Neural cell (in vitro differentiated cells): Measurements from ENCODE around the gene ENOX1. TPM values are rescaled to one million over a fixed set of nuclear protein-coding genes. Genes with fewer than 3 reads are reported as not detected.

ENCODE experiments used
- H2AFZ ChIP-seq: fragments of 200-600, 300-800 bp; sonication (generic), shearing (Covaris generic); 2 replicates; pipeline ENCODE4 v1.6.0; 2014; ENCODE audit warnings: low read depth, mild to moderate bottlenecking, antibody characterized with exemption, low read length, moderate library complexity
- H3F3A ChIP-seq: fragments of 200-600 bp; shearing (Covaris generic); 2 replicates; pipeline ENCODE4 v1.6.1; 2016; ENCODE audit warnings: mild to moderate bottlenecking, moderate library complexity, mixed read lengths, antibody characterized with exemption, low read length; ENCODE audit not compliant: insufficient read depth, poor library complexity, severe bottlenecking
- H3K27ac ChIP-seq: fragments of 200-600, 300-800 bp; sonication (generic), shearing (Covaris generic); 2 replicates; pipeline ENCODE4 v1.5.1; 2014; ENCODE audit warnings: mild to moderate bottlenecking, low read length, moderate library complexity
- H3K27me3 ChIP-seq: fragments of 300-800, 200-600 bp; sonication (generic), shearing (Covaris generic); 2 replicates; pipeline ENCODE4 v1.6.0; 2014; ENCODE audit warnings: mild to moderate bottlenecking, low read depth, low read length, moderate library complexity; ENCODE audit not compliant: insufficient read depth
- H3K36me3 ChIP-seq: fragments of 300-800, 200-600 bp; sonication (generic), shearing (Covaris generic); 2 replicates; pipeline ENCODE4 v1.5.1; 2014; ENCODE audit warnings: mild to moderate bottlenecking, antibody characterized with exemption, low read length, moderate library complexity; ENCODE audit not compliant: insufficient read depth
- H3K4me2 ChIP-seq: fragments of 300-800, 200-600 bp; sonication (generic), shearing (Covaris generic); 2 replicates; pipeline ENCODE4 v1.6.0; 2014; ENCODE audit warnings: mild to moderate bottlenecking, low read length
- H3K4me3 ChIP-seq: fragments of 300-800, 200-600 bp; sonication (generic), shearing (Covaris generic); 2 replicates; pipeline ENCODE4 v1.5.1; 2014; ENCODE audit warnings: mild to moderate bottlenecking, low read length, moderate library complexity
- H3K79me2 ChIP-seq: fragments of 200-600 bp; shearing (Covaris generic); replicated peaks from 2 replicates; pipeline ENCODE4 v1.6.0; 2014; ENCODE audit warnings: mild to moderate bottlenecking, low read length, moderate library complexity; ENCODE audit not compliant: insufficient read depth
- H3K9ac ChIP-seq: fragments of 300-800, 200-600 bp; sonication (generic), shearing (Covaris generic); 2 replicates; pipeline ENCODE4 v1.6.1; 2016; ENCODE audit warnings: mild to moderate bottlenecking, low read length, mixed read lengths
- H3K9me2 ChIP-seq: fragments of 200-600 bp; shearing (Covaris generic); 2 replicates; pipeline ENCODE4 v1.6.1; 2016; ENCODE audit warnings: mild to moderate bottlenecking, low read length, mixed read lengths; ENCODE audit not compliant: insufficient read depth
- H3K9me3 ChIP-seq: fragments of 200-600, 300-800 bp; sonication (generic), shearing (Covaris generic); 2 replicates; pipeline ENCODE4 v1.6.1; 2016; ENCODE audit warnings: mild to moderate bottlenecking, mixed run types, low read length, moderate library complexity, mixed read lengths
- H4K20me1 ChIP-seq: fragments of 200-600 bp; shearing (Covaris generic); 2 replicates; pipeline ENCODE4 v1.6.1; 2016; ENCODE audit warnings: mild to moderate bottlenecking, mixed run types; ENCODE audit not compliant: insufficient read depth
- EP300 ChIP-seq: fragments of 450-650 bp; conservative IDR thresholded peaks from 2 replicates; pipeline ENCODE4 v1.6.1; 2014; ENCODE audit warnings: antibody characterized with exemption, mild to moderate bottlenecking, moderate library complexity; ENCODE audit not compliant: poor library complexity, severe bottlenecking
- EZH2 ChIP-seq: fragments of 200-600, 300-800 bp; shearing (Covaris generic), sonication (generic); IDR thresholded peaks from 2 replicates; pipeline ENCODE4 v1.6.1; 2014; ENCODE audit warnings: antibody characterized with exemption, low read length, borderline replicate concordance, mild to moderate bottlenecking; ENCODE audit not compliant: insufficient read depth, poor library complexity, severe bottlenecking
- MXI1 ChIP-seq: fragments of 450-650 bp; conservative IDR thresholded peaks from 2 replicates; pipeline ENCODE4 v1.6.1; 2014; ENCODE audit warnings: antibody characterized with exemption, mild to moderate bottlenecking; ENCODE audit not compliant: poor library complexity, severe bottlenecking
- POLR2AphosphoS5 ChIP-seq: IDR thresholded peaks from 2 replicates; pipeline ENCODE4 v1.6.1; 2012
- RAD21 ChIP-seq: fragments of 450-650 bp; conservative IDR thresholded peaks from 2 replicates; pipeline ENCODE4 v1.6.1; 2014; ENCODE audit warnings: antibody characterized with exemption, mild to moderate bottlenecking, moderate library complexity
- SMC3 ChIP-seq: fragments of 450-650 bp; conservative IDR thresholded peaks from 2 replicates; pipeline ENCODE4 v1.6.1; 2014; ENCODE audit warnings: antibody characterized with exemption, mild to moderate bottlenecking, moderate library complexity; ENCODE audit not compliant: poor library complexity
- TAF1 ChIP-seq: IDR thresholded peaks from 2 replicates; pipeline ENCODE4 v1.6.1; 2012; ENCODE audit warnings: low read depth
- polyA plus RNA-seq: library from polyadenylated mRNA; depleted of rRNA; stranded (reverse); fragments of >200 nt; gene quantifications from 2 replicates; pipeline ENCODE4 v1.2.3, GENCODE V29; 2014
- TF ChIP-seq, protein P1 (sequence below): fragments of 450-650 bp; IDR thresholded peaks from 2 replicates; pipeline ENCODE4 v1.5.1; 2014; ENCODE audit warnings: antibody characterized with exemption, mild to moderate bottlenecking, moderate library complexity; ENCODE audit not compliant: poor library complexity, severe bottlenecking
- TF ChIP-seq, protein P2 (sequence below): IDR thresholded peaks from 2 replicates; pipeline ENCODE4 v1.6.1; 2012; ENCODE audit warnings: borderline replicate concordance

The ENOX1 gene
- polyA plus RNA-seq, 1 donor from 2014 or later: 42.6 TPM

DNA sequence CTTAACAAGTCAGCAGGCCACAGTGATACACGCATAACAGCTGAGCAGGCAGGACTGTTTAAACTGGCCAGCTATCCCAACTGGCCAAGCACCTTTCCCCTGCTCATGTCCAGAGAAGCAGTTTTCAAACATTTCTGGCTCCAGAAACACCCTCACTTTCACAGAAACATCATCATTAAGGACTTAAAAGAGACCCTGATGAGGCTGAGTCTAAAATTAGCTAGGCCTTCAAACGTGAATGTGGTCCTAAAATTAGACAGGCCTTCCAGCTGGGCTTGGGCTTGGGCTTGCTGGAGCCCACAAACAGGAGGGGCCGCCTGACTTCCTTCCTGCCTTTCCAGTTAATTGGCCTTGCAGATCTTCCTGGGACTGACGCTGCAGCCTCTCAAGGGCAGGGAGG, 429.2 kb downstream of the ENOX1 start:
- Histone ChIP-seq H3K9me3 (no peaks in the 10 kb centered on the region), H3K9me2 (no peaks in the 10 kb centered on the region), H3K79me2 (no peaks in the 10 kb centered on the region), H3K36me3 (peaks cover 4% of the 10 kb centered on the region), H4K20me1 (no peaks in the 10 kb centered on the region), H3K4me2 (no peak overlapping the region), H2AFZ (no peak overlapping the region), H3K9ac (no peak overlapping the region), H3K27me3 (no peaks in the 10 kb centered on the region), H3K27ac (no peak overlapping the region), H3K4me3 (no peak overlapping the region), H3F3A (no peaks in the 10 kb centered on the region)
- no peak for TF ChIP-seq RAD21
- no peak for TF ChIP-seq EP300
- TF ChIP-seq, protein P1, sequence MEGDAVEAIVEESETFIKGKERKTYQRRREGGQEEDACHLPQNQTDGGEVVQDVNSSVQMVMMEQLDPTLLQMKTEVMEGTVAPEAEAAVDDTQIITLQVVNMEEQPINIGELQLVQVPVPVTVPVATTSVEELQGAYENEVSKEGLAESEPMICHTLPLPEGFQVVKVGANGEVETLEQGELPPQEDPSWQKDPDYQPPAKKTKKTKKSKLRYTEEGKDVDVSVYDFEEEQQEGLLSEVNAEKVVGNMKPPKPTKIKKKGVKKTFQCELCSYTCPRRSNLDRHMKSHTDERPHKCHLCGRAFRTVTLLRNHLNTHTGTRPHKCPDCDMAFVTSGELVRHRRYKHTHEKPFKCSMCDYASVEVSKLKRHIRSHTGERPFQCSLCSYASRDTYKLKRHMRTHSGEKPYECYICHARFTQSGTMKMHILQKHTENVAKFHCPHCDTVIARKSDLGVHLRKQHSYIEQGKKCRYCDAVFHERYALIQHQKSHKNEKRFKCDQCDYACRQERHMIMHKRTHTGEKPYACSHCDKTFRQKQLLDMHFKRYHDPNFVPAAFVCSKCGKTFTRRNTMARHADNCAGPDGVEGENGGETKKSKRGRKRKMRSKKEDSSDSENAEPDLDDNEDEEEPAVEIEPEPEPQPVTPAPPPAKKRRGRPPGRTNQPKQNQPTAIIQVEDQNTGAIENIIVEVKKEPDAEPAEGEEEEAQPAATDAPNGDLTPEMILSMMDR: no peak
- TF ChIP-seq, protein P2, sequence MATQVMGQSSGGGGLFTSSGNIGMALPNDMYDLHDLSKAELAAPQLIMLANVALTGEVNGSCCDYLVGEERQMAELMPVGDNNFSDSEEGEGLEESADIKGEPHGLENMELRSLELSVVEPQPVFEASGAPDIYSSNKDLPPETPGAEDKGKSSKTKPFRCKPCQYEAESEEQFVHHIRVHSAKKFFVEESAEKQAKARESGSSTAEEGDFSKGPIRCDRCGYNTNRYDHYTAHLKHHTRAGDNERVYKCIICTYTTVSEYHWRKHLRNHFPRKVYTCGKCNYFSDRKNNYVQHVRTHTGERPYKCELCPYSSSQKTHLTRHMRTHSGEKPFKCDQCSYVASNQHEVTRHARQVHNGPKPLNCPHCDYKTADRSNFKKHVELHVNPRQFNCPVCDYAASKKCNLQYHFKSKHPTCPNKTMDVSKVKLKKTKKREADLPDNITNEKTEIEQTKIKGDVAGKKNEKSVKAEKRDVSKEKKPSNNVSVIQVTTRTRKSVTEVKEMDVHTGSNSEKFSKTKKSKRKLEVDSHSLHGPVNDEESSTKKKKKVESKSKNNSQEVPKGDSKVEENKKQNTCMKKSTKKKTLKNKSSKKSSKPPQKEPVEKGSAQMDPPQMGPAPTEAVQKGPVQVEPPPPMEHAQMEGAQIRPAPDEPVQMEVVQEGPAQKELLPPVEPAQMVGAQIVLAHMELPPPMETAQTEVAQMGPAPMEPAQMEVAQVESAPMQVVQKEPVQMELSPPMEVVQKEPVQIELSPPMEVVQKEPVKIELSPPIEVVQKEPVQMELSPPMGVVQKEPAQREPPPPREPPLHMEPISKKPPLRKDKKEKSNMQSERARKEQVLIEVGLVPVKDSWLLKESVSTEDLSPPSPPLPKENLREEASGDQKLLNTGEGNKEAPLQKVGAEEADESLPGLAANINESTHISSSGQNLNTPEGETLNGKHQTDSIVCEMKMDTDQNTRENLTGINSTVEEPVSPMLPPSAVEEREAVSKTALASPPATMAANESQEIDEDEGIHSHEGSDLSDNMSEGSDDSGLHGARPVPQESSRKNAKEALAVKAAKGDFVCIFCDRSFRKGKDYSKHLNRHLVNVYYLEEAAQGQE: no peak
- TF ChIP-seq MXI1: no peak
- TF ChIP-seq TAF1: no peak

DNA sequence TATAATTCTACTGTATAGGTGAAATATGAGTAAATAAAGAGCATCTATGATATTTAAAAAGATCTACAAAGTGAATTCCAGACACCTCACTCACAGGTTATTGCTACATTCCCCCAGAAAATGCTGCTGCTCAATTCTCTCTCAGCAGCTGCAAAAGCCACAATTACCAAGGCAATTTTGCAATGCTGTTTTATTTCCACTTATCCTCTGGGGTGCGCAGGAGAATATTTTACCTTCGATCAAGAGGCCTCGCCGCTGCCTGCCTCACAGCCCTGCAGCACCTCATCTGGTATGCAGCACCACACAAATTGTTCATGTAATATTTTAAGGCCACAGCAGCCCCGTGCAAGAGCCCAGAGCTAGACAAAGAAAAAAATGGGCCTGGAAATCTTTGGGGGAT, 430.2 kb downstream of the ENOX1 start:
- no peak overlapping the region for H3K4me2 ChIP-seq
- H3K9me3 ChIP-seq: no peaks in the 10 kb centered on the region
- H3K9ac ChIP-seq: no peak overlapping the region
- H3K27me3 ChIP-seq: no peaks in the 10 kb centered on the region
- TF ChIP-seq, protein P1: no peak
- TF ChIP-seq POLR2AphosphoS5: no peak
- no peak for TF ChIP-seq MXI1
- no peak for TF ChIP-seq TAF1
- TF ChIP-seq SMC3: no peak
- no peak for TF ChIP-seq RAD21
- TF ChIP-seq EP300: no peak
- no peak for TF ChIP-seq EZH2
- TF ChIP-seq, protein P2: no peak
- no peak overlapping the region for H3K27ac ChIP-seq
- H3F3A ChIP-seq: no peaks in the 10 kb centered on the region
- no peak overlapping the region for H3K4me3 ChIP-seq
- no peaks in the 10 kb centered on the region for H3K79me2 ChIP-seq
- no peaks in the 10 kb centered on the region for H4K20me1 ChIP-seq
- H3K9me2 ChIP-seq: no peaks in the 10 kb centered on the region
- H2AFZ ChIP-seq: no peak overlapping the region
- peaks cover 4% of the 10 kb centered on the region for H3K36me3 ChIP-seq
